Activated gamma-delta T cell treated with anti-CD3 and anti-CD28 coated beads, Interleukin-2, amount 50 U/mL, for 16 hours (primary cell): Measurements from ENCODE around the gene KLK10.

ENCODE experiments used
- DNase-seq: peaks from one replicate; pipeline ENCODE4 v3.0.0-alpha.2; 2020; ENCODE audit warnings: low read depth

The KLK10 gene

GRCh38 chr19:50967929-50968715 is 51.4 kb downstream of the KLK10 start:
- DNase-seq: no peak

- no peak for DNase-seq
Observed at GRCh38 chr19:50964266-50964665, 55.2 kb downstream of the KLK10 start.

DNA sequence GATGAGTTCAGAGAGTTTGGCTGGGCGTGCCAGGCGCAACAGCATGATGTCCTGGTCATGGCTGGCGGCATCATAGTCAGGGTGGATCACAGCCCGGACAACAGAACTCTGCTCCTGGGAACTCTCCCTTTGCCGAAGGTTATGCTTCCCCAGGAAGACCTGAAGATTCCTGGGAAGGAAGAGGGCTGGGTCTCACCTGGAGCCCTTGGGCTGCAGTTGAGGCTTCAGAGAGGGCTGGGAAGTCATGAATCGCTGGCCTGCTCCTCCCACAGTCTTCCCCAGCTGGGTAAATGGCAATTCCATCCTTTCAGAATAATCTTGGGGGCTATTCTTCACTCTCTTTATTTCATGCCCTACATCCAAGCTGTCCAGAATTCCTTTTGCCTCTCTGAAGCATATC is 56.1 kb downstream of the KLK10 start:
- DNase-seq: no peak
